Measurements from ENCODE around the gene CACNA1E.
A peak's percentile ranks its signal among the peaks of the same experiment; 100 is the strongest.

Gene CACNA1E

DNA sequence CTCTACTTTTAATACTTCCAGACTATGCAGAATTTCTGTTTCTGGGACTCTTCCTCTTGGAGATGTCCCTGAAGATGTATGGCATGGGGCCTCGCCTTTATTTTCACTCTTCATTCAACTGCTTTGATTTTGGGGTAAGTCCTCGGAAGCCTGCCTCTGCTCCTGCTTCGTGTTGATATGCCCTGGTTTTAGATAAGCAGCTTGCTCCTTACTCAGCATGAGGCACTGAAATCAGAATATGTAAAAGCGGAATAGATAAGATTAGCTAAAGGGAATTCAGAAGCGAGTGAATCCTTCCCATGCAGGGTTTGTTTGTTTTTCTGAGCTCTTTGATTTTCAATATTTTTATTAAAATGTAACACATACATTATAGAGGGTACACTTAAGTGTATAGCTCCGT is 234.7 kb downstream of the CACNA1E start:
- no peak overlapping the region for H2AFZ ChIP-seq (ENCODE audit: low read length)
- H2AK5ac ChIP-seq (ENCODE audit: low read depth, low read length): no peak overlapping the region
- H3K14ac ChIP-seq (ENCODE audit: low read length): no peak overlapping the region
- H2BK120ac ChIP-seq (ENCODE audit: low read depth, low read length): no peak overlapping the region
- H3K4me3 ChIP-seq (ENCODE audit: low read length in 2 of 2): no peak overlapping the region
- no peak overlapping the region for H3K23ac ChIP-seq (ENCODE audit: low read depth, low read length, poor library complexity)
- no peak overlapping the region for H3K4me2 ChIP-seq (ENCODE audit: insufficient read depth, low read length, poor library complexity, severe bottlenecking)
- H2BK15ac ChIP-seq (ENCODE audit: low read length): no peak overlapping the region
- no peak overlapping the region for H3K18ac ChIP-seq (ENCODE audit: low read length)
- H2BK5ac ChIP-seq (ENCODE audit: low read length): no peak overlapping the region
- H4K8ac ChIP-seq (ENCODE audit: low read depth, low read length): no peak overlapping the region
- no peak overlapping the region for H3K9ac ChIP-seq (ENCODE audit: low read depth, low read length, poor library complexity)
- no peak overlapping the region for H3K4ac ChIP-seq (ENCODE audit: low read length)
- H3K27me3 ChIP-seq (ENCODE audit: control insufficient read depth in 3 of 3, insufficient read depth in 3 of 3, low read depth in 1 of 3, low read length in 3 of 3): no peaks in the 10 kb centered on the region
- no peaks in the 10 kb centered on the region for H3K9me3 ChIP-seq (replicated peaks in 1 of 2; ENCODE audit: control insufficient read depth in 2 of 2, insufficient read depth in 1 of 2, low read depth in 1 of 2, low read length in 2 of 2)
- H3K36me3 ChIP-seq (replicated peaks in 1 of 2; ENCODE audit: control insufficient read depth in 2 of 2, insufficient read depth in 2 of 2, low read length in 2 of 2): no peaks in the 10 kb centered on the region
- no peaks in the 10 kb centered on the region for H3K79me1 ChIP-seq (ENCODE audit: low read depth, low read length)
- no peak overlapping the region for H3K27ac ChIP-seq (replicated peaks; ENCODE audit: low read length)
- no CpG with 5 or more reads among the region's 6 CpGs for WGBS, 2 donors (ENCODE audit: extremely low coverage in 2 of 2, insufficient read length in 2 of 2, insufficient replicate concordance in 1 of 2)
- H4K91ac ChIP-seq (ENCODE audit: low read depth, low read length, poor library complexity): no peak overlapping the region
- H2BK12ac ChIP-seq (ENCODE audit: low read length): no peak overlapping the region
- peaks cover 1 to 6% of the 10 kb centered on the region in 2 donors for H3K4me1 ChIP-seq (ENCODE audit: control insufficient read depth in 2 of 2, insufficient read depth in 1 of 2, low read depth in 1 of 2, low read length in 2 of 2)
- no peak for DNase-seq (ENCODE audit: low spot score)

DNA sequence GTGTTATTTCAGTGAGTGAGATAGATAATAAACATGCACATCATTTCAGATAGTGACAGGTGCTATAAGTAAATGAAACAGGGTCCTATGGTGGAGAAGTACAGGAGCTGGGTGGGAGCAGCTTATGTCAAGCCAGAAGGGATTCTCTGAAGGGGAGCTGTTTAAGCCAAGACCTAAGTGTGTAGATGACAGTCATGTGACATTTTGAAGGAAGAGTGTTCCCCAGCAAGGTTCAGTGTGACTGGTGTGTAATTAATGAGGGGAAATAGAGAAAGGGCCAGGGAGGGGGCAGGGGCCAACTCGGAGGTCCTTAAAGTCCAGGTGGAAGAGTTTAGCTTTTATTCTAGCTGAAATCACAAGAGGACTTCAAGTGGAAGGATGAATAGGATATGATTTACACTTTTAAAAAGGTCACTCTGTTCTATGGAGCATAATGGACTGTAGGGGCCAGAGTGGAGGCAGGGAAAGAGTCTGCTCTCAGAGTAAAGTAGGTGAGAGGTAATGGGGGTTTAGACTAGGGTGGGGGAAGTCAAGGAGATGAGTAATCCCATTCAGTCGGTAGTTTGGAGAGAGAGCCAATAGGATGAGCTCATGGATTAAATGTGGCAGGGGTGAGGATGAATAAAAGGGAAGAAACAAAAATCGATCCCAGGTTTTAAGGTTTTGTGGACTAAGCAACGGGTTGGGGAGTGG is 243.1 kb downstream of the CACNA1E start:
- Histone ChIP-seq H3K27ac (replicated peaks; ENCODE audit: low read length) (no peak overlapping the region), H3K9me3 (replicated peaks in 1 of 2; ENCODE audit: control insufficient read depth in 2 of 2, insufficient read depth in 1 of 2, low read depth in 1 of 2, low read length in 2 of 2) (no peaks in the 10 kb centered on the region), H2AFZ (ENCODE audit: low read length) (no peak overlapping the region), H3K9ac (ENCODE audit: low read depth, low read length, poor library complexity) (no peak overlapping the region), H2BK120ac (ENCODE audit: low read depth, low read length) (no peak overlapping the region), H3K36me3 (replicated peaks in 1 of 2; ENCODE audit: control insufficient read depth in 2 of 2, insufficient read depth in 2 of 2, low read length in 2 of 2) (no peaks in the 10 kb centered on the region), H3K4me3 (ENCODE audit: low read length in 2 of 2) (no peak overlapping the region), H3K4ac (ENCODE audit: low read length) (no peak overlapping the region), H3K79me1 (ENCODE audit: low read depth, low read length) (no peaks in the 10 kb centered on the region), H4K8ac (ENCODE audit: low read depth, low read length) (no peak overlapping the region), H2BK12ac (ENCODE audit: low read length) (no peak overlapping the region), H3K27me3 (ENCODE audit: control insufficient read depth in 3 of 3, insufficient read depth in 3 of 3, low read depth in 1 of 3, low read length in 3 of 3) (no peaks in the 10 kb centered on the region), H2BK5ac (ENCODE audit: low read length) (no peak overlapping the region), H3K4me1 (ENCODE audit: control insufficient read depth in 2 of 2, insufficient read depth in 1 of 2, low read depth in 1 of 2, low read length in 2 of 2) (peaks cover 0 to 10% of the 10 kb centered on the region in 2 donors), H3K14ac (ENCODE audit: low read length) (no peak overlapping the region), H2AK5ac (ENCODE audit: low read depth, low read length) (no peak overlapping the region), H2BK15ac (ENCODE audit: low read length) (no peak overlapping the region), H3K18ac (ENCODE audit: low read length) (no peak overlapping the region), H4K91ac (ENCODE audit: low read depth, low read length, poor library complexity) (no peak overlapping the region), H3K4me2 (ENCODE audit: insufficient read depth, low read length, poor library complexity, severe bottlenecking) (no peak overlapping the region), H3K23ac (ENCODE audit: low read depth, low read length, poor library complexity) (no peak overlapping the region)
- WGBS, 2 donors (ENCODE audit: extremely low coverage in 2 of 2, insufficient read length in 2 of 2, insufficient replicate concordance in 1 of 2): no CpG with 5 or more reads among the region's 4 CpGs
- no peak for DNase-seq (ENCODE audit: low spot score)

DNA sequence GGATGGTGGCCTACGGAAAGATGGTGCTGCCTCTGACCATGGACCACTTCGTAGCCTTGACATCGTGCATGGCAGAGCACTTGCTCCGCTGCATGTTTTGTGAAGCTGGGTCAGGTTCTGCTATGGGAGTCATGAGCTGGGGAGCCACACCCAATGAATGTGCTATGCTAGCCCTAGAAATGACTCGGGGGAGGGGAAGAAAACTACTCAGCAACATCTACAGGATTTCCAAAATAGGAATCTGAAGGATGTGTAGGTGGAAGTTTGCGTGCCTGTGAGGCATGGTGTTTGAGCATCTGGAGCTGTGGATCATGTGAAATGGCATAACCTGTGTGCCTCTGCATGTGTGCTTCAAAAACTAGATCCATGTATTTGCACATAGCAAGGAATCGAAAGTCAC is 247.3 kb downstream of the CACNA1E start:
- DNase-seq (ENCODE audit: low spot score): no peak
- no CpG with 5 or more reads among the region's 7 CpGs for WGBS, 2 donors (ENCODE audit: extremely low coverage in 2 of 2, insufficient read length in 2 of 2, insufficient replicate concordance in 1 of 2)
- Histone ChIP-seq H3K14ac (ENCODE audit: low read length) (no peak overlapping the region), H2BK12ac (ENCODE audit: low read length) (no peak overlapping the region), H3K4me2 (ENCODE audit: insufficient read depth, low read length, poor library complexity, severe bottlenecking) (no peak overlapping the region), H2BK120ac (ENCODE audit: low read depth, low read length) (no peak overlapping the region), H3K23ac (ENCODE audit: low read depth, low read length, poor library complexity) (no peak overlapping the region), H3K4me3 (ENCODE audit: low read length in 2 of 2) (no peak overlapping the region), H2BK5ac (ENCODE audit: low read length) (no peak overlapping the region), H3K79me1 (ENCODE audit: low read depth, low read length) (no peaks in the 10 kb centered on the region), H3K9me3 (replicated peaks in 1 of 2; ENCODE audit: control insufficient read depth in 2 of 2, insufficient read depth in 1 of 2, low read depth in 1 of 2, low read length in 2 of 2) (no peaks in the 10 kb centered on the region), H4K8ac (ENCODE audit: low read depth, low read length) (no peak overlapping the region), H4K91ac (ENCODE audit: low read depth, low read length, poor library complexity) (no peak overlapping the region), H3K4ac (ENCODE audit: low read length) (no peak overlapping the region), H3K27me3 (ENCODE audit: control insufficient read depth in 3 of 3, insufficient read depth in 3 of 3, low read depth in 1 of 3, low read length in 3 of 3) (no peaks in the 10 kb centered on the region), H3K9ac (ENCODE audit: low read depth, low read length, poor library complexity) (no peak overlapping the region), H2AK5ac (ENCODE audit: low read depth, low read length) (no peak overlapping the region), H3K36me3 (replicated peaks in 1 of 2; ENCODE audit: control insufficient read depth in 2 of 2, insufficient read depth in 2 of 2, low read length in 2 of 2) (no peaks in the 10 kb centered on the region), H3K18ac (ENCODE audit: low read length) (peak overlapping the region; percentile 25), H2AFZ (ENCODE audit: low read length) (no peak overlapping the region), H2BK15ac (ENCODE audit: low read length) (no peak overlapping the region), H3K27ac (replicated peaks; ENCODE audit: low read length) (no peak overlapping the region), H3K4me1 (ENCODE audit: control insufficient read depth in 2 of 2, insufficient read depth in 1 of 2, low read depth in 1 of 2, low read length in 2 of 2) (peaks cover 0 to 14% of the 10 kb centered on the region in 2 donors)

DNA sequence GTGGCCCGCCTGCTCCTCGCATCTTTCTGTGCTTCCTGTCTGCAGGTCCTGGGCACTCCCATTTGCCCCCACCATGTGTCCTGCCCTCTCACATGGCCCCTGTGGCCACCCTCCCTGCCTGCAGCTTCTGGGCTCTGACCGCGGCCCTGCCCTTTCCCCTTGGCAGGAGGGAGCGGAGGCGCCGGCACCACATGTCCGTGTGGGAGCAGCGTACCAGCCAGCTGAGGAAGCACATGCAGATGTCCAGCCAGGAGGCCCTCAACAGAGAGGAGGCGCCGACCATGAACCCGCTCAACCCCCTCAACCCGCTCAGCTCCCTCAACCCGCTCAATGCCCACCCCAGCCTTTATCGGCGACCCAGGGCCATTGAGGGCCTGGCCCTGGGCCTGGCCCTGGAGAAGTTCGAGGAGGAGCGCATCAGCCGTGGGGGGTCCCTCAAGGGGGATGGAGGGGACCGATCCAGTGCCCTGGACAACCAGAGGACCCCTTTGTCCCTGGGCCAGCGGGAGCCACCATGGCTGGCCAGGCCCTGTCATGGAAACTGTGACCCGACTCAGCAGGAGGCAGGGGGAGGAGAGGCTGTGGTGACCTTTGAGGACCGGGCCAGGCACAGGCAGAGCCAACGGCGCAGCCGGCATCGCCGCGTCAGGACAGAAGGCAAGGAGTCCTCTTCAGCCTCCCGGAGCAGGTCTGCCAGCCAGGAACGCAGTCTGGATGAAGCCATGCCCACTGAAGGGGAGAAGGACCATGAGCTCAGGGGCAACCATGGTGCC is 249.1 kb downstream of the CACNA1E start:
- peak overlapping the region; percentile 61 for H3K23ac ChIP-seq (ENCODE audit: low read depth, low read length, poor library complexity)
- no CpG with 5 or more reads among the region's 31 CpGs for WGBS, 2 donors (ENCODE audit: extremely low coverage in 2 of 2, insufficient read length in 2 of 2, insufficient replicate concordance in 1 of 2)
- H3K36me3 ChIP-seq (replicated peaks in 1 of 2; ENCODE audit: control insufficient read depth in 2 of 2, insufficient read depth in 2 of 2, low read length in 2 of 2): peaks cover 0 to 2% of the 10 kb centered on the region in 2 donors
- H2BK12ac ChIP-seq (ENCODE audit: low read length): no peak overlapping the region
- H3K4me1 ChIP-seq (ENCODE audit: control insufficient read depth in 2 of 2, insufficient read depth in 1 of 2, low read depth in 1 of 2, low read length in 2 of 2): peaks cover 0 to 8% of the 10 kb centered on the region in 2 donors
- H2BK120ac ChIP-seq (ENCODE audit: low read depth, low read length): no peak overlapping the region
- H3K79me1 ChIP-seq (ENCODE audit: low read depth, low read length): no peaks in the 10 kb centered on the region
- H3K27me3 ChIP-seq (ENCODE audit: control insufficient read depth in 3 of 3, insufficient read depth in 3 of 3, low read depth in 1 of 3, low read length in 3 of 3): no peaks in the 10 kb centered on the region
- peak overlapping the region; percentile 30 for H2BK5ac ChIP-seq (ENCODE audit: low read length)
- H4K91ac ChIP-seq (ENCODE audit: low read depth, low read length, poor library complexity): no peak overlapping the region
- H2AFZ ChIP-seq (ENCODE audit: low read length): no peak overlapping the region
- peak overlapping the region; percentile 59 for H2AK5ac ChIP-seq (ENCODE audit: low read depth, low read length)
- no peak overlapping the region for H3K14ac ChIP-seq (ENCODE audit: low read length)
- H3K4me2 ChIP-seq (ENCODE audit: insufficient read depth, low read length, poor library complexity, severe bottlenecking): no peak overlapping the region
- H3K18ac ChIP-seq (ENCODE audit: low read length): peak overlapping the region; percentile 70
- H4K8ac ChIP-seq (ENCODE audit: low read depth, low read length): no peak overlapping the region
- no peaks in the 10 kb centered on the region for H3K9me3 ChIP-seq (replicated peaks in 1 of 2; ENCODE audit: control insufficient read depth in 2 of 2, insufficient read depth in 1 of 2, low read depth in 1 of 2, low read length in 2 of 2)
- H3K4ac ChIP-seq (ENCODE audit: low read length): no peak overlapping the region
- H3K4me3 ChIP-seq (ENCODE audit: low read length in 2 of 2): no peak overlapping the region
- no peak overlapping the region for H3K27ac ChIP-seq (replicated peaks; ENCODE audit: low read length)
- peak overlapping the region; percentile 69 for H2BK15ac ChIP-seq (ENCODE audit: low read length)
- no peak overlapping the region for H3K9ac ChIP-seq (ENCODE audit: low read depth, low read length, poor library complexity)
- DNase-seq (ENCODE audit: low spot score): no peak

Data from neuronal stem cell (in vitro differentiated cells).